ENCODE results near the gene SERPINB6.

GRCh38 chr6:2931055-2931454 is 40.3 kb downstream of the SERPINB6 start:
- TF ChIP-seq POLR2A (IDR thresholded peaks at IDR 0.05) = no peak
- no peak for TF ChIP-seq CTCF (IDR thresholded peaks at IDR 0.05)
- no peak for TF ChIP-seq POLR2AphosphoS5 (IDR thresholded peaks at IDR 0.05; ENCODE audit: insufficient read depth in 1 of 2, low read depth in 1 of 2)
